Tibial artery (tissue), 4 donors: ENCODE data around the gene PCDHGA7.
"Not testable (repeated sequence)": the region's sequence is repeated elsewhere in the genome, so short reads cannot be mapped to it uniquely, and the experiment has no call there.

Experiments used
- DNase-seq, 2 donors: peaks; one replicate each; pipeline ENCODE4 v3.0.0-alpha.2; 2019
- H3K27ac ChIP-seq, 2 donors: fragments of 200-600 bp; sonication (generic) in 1 of 2; 1 replicate in 1 of 2; 2 replicates in 1 of 2; pipeline ENCODE4 v1.5.1; 2018 to 2019; ENCODE audit warnings: mild to moderate bottlenecking in 1 of 2
- H3K27me3 ChIP-seq, 2 donors: fragments of 200-600 bp; sonication (generic) in 1 of 2; one replicate each; pipeline versions ENCODE4 v1.5.1 to v1.6.0; 2016 to 2019
- H3K36me3 ChIP-seq, 3 donors: fragments of 200-600 bp; sonication (generic) in 2 of 3; one replicate each; pipeline ENCODE4 v1.5.1; 2016 to 2019; ENCODE audit warnings: mild to moderate bottlenecking in 2 of 3
- H3K4me1 ChIP-seq, 4 donors: fragments of 200-600 bp; sonication (generic) in 2 of 4; 1 replicate in 3 of 4; 2 replicates in 1 of 4; pipeline ENCODE4 v1.5.1; 2016 to 2019
- H3K4me3 ChIP-seq, 2 donors: fragments of 200-600 bp; sonication (generic) in 1 of 2; 1 replicate in 1 of 2; 2 replicates in 1 of 2; pipeline ENCODE4 v1.5.1; 2018 to 2019; ENCODE audit warnings: mild to moderate bottlenecking in 2 of 2
- H3K9me3 ChIP-seq, 3 donors: fragments of 200-600 bp; sonication (generic) in 1 of 3; one replicate each; pipeline ENCODE4 v1.5.1; 2016 to 2019
- intact Hi-C: fragments of 100-400 bp; cut with DNase I; formaldehyde crosslinking; loops from one replicate; pipeline ENCODE4 v1.15.0; 2023; ENCODE audit warnings: low total_unique reads
- TF ChIP-seq, protein P1 (sequence below), 2 experiments: fragments of 200-600 bp in 1 of 2; fragments of 450-650 bp in 1 of 2; IDR thresholded peaks; one replicate each; pipeline ENCODE4 v1.5.1; 2017 to 2019; ENCODE audit warnings: antibody characterized with exemption in 2 of 2, mild to moderate bottlenecking in 1 of 2, moderate library complexity in 1 of 2

PCDHGA7 gene

DNA sequence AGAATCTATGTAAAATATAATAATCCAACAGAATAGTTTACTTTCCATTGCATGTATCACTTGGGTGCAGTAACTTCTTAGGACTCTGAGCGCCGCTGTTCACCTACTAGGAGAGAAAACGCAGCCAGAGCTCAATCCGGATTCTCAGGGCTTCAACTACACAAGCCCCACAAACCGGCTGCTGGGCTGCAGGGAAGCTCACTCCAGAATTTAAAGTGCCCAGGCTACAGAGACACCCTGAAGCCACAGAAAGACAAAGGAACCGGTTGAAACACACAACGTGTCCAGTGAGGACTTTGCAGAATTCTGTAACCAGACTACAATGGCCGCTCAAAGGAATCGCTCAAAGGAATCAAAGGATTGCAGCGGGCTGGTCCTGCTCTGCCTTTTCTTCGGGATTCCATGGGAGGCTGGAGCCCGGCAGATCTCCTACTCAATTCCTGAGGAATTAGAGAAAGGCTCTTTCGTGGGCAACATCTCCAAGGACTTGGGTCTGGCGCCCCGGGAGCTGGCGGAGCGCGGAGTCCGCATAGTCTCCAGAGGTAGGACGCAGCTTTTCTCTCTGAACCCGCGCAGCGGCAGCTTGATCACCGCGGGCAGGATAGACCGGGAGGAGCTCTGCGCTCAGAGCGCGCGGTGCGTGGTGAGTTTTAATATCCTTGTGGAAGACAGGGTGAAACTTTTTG lies 30.5 kb downstream of the PCDHGA7 start, which contains the start of gene PCDHGA10:
PCDHGA10 (plus strand) TSS at position 134 of the 686 bp plus-strand sequence; CDS start at position 323, 189 bp downstream.
- no peaks in the 10 kb centered on the region for H3K27me3 ChIP-seq
- no peak within 1 kb of the TSS for H3K27ac ChIP-seq
- peak; percentile 41 to 56 for DNase-seq
- TF ChIP-seq, protein P1, sequence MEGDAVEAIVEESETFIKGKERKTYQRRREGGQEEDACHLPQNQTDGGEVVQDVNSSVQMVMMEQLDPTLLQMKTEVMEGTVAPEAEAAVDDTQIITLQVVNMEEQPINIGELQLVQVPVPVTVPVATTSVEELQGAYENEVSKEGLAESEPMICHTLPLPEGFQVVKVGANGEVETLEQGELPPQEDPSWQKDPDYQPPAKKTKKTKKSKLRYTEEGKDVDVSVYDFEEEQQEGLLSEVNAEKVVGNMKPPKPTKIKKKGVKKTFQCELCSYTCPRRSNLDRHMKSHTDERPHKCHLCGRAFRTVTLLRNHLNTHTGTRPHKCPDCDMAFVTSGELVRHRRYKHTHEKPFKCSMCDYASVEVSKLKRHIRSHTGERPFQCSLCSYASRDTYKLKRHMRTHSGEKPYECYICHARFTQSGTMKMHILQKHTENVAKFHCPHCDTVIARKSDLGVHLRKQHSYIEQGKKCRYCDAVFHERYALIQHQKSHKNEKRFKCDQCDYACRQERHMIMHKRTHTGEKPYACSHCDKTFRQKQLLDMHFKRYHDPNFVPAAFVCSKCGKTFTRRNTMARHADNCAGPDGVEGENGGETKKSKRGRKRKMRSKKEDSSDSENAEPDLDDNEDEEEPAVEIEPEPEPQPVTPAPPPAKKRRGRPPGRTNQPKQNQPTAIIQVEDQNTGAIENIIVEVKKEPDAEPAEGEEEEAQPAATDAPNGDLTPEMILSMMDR (IDR thresholded peaks at IDR 0.05), result peak; percentile 16 to 20
- peak within 1 kb of the TSS; percentile 22 to 26 for H3K4me3 ChIP-seq
- H3K36me3 ChIP-seq, result peaks cover 5 to 64% (median 62%) of the 10 kb centered on the region in 3 donors
- intact Hi-C loops, result loop anchor here (10.0 kb wide), 2 partner anchors 88 to 142 kb away; partner anchors contain the start of gene TAF7
- no peaks in the 10 kb centered on the region for H3K4me1 ChIP-seq
- H3K9me3 ChIP-seq, result peaks cover 19 to 97% (median 86%) of the 10 kb centered on the region in 3 donors

DNA sequence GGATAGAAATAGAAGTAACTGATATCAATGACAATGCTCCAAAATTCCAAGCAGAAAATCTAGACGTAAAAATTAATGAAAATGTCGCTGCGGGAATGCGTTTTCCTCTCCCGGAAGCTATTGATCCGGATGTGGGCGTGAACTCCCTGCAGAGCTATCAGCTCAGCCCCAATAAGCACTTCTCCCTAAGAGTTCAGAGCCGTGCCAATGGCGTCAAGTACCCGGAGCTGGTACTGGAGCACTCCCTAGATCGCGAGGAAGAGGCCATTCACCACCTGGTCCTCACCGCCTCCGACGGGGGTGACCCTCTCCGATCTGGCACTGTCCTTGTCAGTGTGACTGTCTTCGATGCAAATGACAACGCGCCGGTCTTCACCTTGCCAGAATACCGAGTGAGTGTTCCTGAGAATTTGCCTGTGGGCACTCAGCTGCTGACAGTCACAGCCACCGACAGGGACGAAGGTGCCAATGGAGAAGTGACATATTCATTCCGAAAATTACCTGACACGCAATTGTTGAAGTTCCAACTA lies 31.1 kb downstream of the PCDHGA7 start:
- DNase-seq, result no peak
- Histone ChIP-seq H3K9me3 (peaks cover 18 to 97% (median 86%) of the 10 kb centered on the region in 3 donors), H3K4me1 (no peaks in the 10 kb centered on the region), H3K4me3 (peak overlapping the region; percentile 22 to 26), H3K36me3 (peaks cover 5 to 70% (median 65%) of the 10 kb centered on the region in 3 donors), H3K27me3 (no peaks in the 10 kb centered on the region), H3K27ac (no peak overlapping the region)
- TF ChIP-seq, protein P1 (IDR thresholded peaks at IDR 0.05), result no peak
- intact Hi-C loops, result loop anchor here (10.0 kb wide), 2 partner anchors 89 to 141 kb away; partner anchors contain the start of gene TAF7

DNA sequence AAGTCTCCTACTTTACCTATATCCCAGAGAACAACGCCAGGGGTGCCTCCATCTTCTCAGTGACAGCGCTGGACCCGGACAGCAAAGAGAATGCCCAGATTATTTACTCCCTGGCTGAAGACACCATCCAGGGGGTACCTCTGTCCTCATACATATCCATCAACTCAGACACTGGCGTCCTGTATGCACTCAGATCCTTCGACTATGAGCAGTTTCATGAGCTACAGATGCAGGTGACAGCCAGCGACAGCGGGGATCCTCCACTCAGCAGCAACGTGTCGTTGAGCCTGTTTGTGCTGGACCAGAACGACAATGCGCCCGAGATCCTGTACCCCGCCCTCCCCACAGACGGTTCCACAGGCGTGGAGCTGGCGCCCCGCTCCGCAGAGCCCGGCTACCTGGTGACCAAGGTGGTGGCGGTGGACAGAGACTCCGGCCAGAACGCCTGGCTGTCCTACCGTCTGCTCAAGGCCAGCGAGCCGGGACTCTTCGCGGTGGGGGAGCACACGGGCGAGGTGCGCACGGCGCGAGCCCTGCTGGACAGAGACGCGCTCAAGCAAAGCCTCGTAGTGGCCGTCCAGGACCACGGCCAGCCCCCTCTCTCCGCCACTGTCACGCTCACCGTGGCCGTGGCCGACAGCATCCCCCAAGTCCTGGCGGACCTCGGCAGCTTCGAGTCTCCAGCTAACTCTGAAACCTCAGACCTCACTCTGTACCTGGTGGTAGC lies 32.2 kb downstream of the PCDHGA7 start:
- H3K27me3 ChIP-seq, H3K27ac ChIP-seq, H3K4me1 ChIP-seq, DNase-seq, H3K4me3 ChIP-seq: not testable (repeated sequence)
- Histone ChIP-seq H3K36me3 (peaks cover 5 to 75% (median 66%) of the 10 kb centered on the region in 3 donors), H3K9me3 (peaks cover 16 to 97% (median 86%) of the 10 kb centered on the region in 3 donors)
- intact Hi-C loops, result loop anchor here (10.0 kb wide), 2 partner anchors 90 to 140 kb away; partner anchors contain the start of gene TAF7

DNA sequence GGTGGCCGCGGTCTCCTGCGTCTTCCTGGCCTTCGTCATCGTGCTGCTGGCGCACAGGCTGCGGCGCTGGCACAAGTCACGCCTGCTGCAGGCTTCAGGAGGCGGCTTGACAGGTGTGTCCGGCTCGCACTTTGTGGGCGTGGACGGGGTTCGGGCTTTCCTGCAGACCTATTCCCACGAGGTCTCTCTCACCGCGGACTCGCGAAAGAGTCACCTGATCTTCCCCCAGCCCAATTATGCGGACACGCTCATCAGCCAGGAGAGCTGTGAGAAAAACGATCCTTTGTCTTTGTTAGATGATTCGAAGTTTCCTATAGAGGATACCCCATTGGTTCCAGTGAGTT lies 32.7 kb downstream of the PCDHGA7 start:
- Histone ChIP-seq H3K9me3 (peaks cover 21 to 97% (median 86%) of the 10 kb centered on the region in 3 donors), H3K36me3 (peaks cover 5 to 73% (median 66%) of the 10 kb centered on the region in 3 donors)
- H3K4me1 ChIP-seq, DNase-seq, H3K27me3 ChIP-seq, H3K4me3 ChIP-seq, H3K27ac ChIP-seq: not testable (repeated sequence)
- intact Hi-C loops, result loop anchor here (10.0 kb wide), 2 partner anchors 90 to 140 kb away; partner anchors contain the start of gene TAF7

DNA sequence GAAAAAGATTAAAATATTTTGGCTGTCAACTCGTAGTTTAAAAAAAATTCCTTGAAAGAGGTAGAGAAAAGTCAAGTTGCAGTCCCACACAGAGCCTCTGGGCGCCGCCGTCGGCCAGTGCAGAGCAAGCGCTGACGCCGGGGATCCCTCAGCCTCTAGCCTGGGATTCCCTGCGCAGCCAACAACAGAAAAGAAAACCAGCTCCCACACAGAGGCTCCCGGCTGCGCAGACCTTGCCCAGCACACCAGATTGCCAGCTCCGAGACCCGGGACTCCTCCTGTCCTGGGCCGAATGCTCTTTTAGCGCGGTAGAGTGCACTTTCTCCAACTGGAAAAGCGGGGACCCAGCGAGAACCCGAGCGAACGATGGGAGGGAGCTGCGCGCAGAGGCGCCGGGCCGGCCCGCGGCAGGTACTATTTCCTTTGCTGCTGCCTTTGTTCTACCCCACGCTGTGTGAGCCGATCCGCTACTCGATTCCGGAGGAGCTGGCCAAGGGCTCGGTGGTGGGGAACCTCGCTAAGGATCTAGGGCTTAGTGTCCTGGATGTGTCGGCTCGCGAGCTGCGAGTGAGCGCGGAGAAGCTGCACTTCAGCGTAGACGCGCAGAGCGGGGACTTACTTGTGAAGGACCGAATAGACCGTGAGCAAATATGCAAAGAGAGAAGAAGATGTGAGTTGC lies 35.1 kb downstream of the PCDHGA7 start, which contains the start of gene PCDHGB7:
PCDHGB7 (plus strand) TSS at position 184 of the 679 bp plus-strand sequence; CDS start at position 367, 183 bp downstream.
- Histone ChIP-seq H3K4me3 (peak within 1 kb of the TSS; percentile 46 to 48), H3K36me3 (peaks cover 5 to 73% (median 67%) of the 10 kb centered on the region in 3 donors), H3K9me3 (peaks cover 23 to 99% (median 89%) of the 10 kb centered on the region in 3 donors)
- not testable (repeated sequence) for H3K4me1 ChIP-seq, H3K27me3 ChIP-seq, H3K27ac ChIP-seq
- intact Hi-C loops, result loop anchor here (10.0 kb wide), 2 partner anchors 93 to 137 kb away; partner anchors contain the start of gene TAF7
- TF ChIP-seq, protein P1 (IDR thresholded peaks at IDR 0.05), result peak; percentile 40 to 49
- peak; percentile 76 to 78 for DNase-seq
